Neural cell (in vitro differentiated cells): ENCODE measurements around the gene COL27A1. TPM values are rescaled to one million over a fixed set of nuclear protein-coding genes. Genes with fewer than 3 reads are reported as not detected.

ENCODE experiments used
- H2AFZ ChIP-seq: fragments of 200-600, 300-800 bp; sonication (generic), shearing (Covaris generic); 2 replicates; pipeline ENCODE4 v1.6.0; 2014; ENCODE audit warnings: low read depth, mild to moderate bottlenecking, antibody characterized with exemption, low read length, moderate library complexity
- H3F3A ChIP-seq: fragments of 200-600 bp; shearing (Covaris generic); 2 replicates; pipeline ENCODE4 v1.6.1; 2016; ENCODE audit warnings: mild to moderate bottlenecking, moderate library complexity, mixed read lengths, antibody characterized with exemption, low read length; ENCODE audit not compliant: insufficient read depth, poor library complexity, severe bottlenecking
- H3K27ac ChIP-seq: fragments of 200-600, 300-800 bp; sonication (generic), shearing (Covaris generic); 2 replicates; pipeline ENCODE4 v1.5.1; 2014; ENCODE audit warnings: mild to moderate bottlenecking, low read length, moderate library complexity
- H3K27me3 ChIP-seq: fragments of 300-800, 200-600 bp; sonication (generic), shearing (Covaris generic); 2 replicates; pipeline ENCODE4 v1.6.0; 2014; ENCODE audit warnings: mild to moderate bottlenecking, low read depth, low read length, moderate library complexity; ENCODE audit not compliant: insufficient read depth
- H3K36me3 ChIP-seq: fragments of 300-800, 200-600 bp; sonication (generic), shearing (Covaris generic); 2 replicates; pipeline ENCODE4 v1.5.1; 2014; ENCODE audit warnings: mild to moderate bottlenecking, antibody characterized with exemption, low read length, moderate library complexity; ENCODE audit not compliant: insufficient read depth
- H3K4me2 ChIP-seq: fragments of 300-800, 200-600 bp; sonication (generic), shearing (Covaris generic); 2 replicates; pipeline ENCODE4 v1.6.0; 2014; ENCODE audit warnings: mild to moderate bottlenecking, low read length
- H3K4me3 ChIP-seq: fragments of 300-800, 200-600 bp; sonication (generic), shearing (Covaris generic); 2 replicates; pipeline ENCODE4 v1.5.1; 2014; ENCODE audit warnings: mild to moderate bottlenecking, low read length, moderate library complexity
- H3K79me2 ChIP-seq: fragments of 200-600 bp; shearing (Covaris generic); replicated peaks from 2 replicates; pipeline ENCODE4 v1.6.0; 2014; ENCODE audit warnings: mild to moderate bottlenecking, low read length, moderate library complexity; ENCODE audit not compliant: insufficient read depth
- H3K9ac ChIP-seq: fragments of 300-800, 200-600 bp; sonication (generic), shearing (Covaris generic); 2 replicates; pipeline ENCODE4 v1.6.1; 2016; ENCODE audit warnings: mild to moderate bottlenecking, low read length, mixed read lengths
- H3K9me2 ChIP-seq: fragments of 200-600 bp; shearing (Covaris generic); 2 replicates; pipeline ENCODE4 v1.6.1; 2016; ENCODE audit warnings: mild to moderate bottlenecking, low read length, mixed read lengths; ENCODE audit not compliant: insufficient read depth
- H3K9me3 ChIP-seq: fragments of 200-600, 300-800 bp; sonication (generic), shearing (Covaris generic); 2 replicates; pipeline ENCODE4 v1.6.1; 2016; ENCODE audit warnings: mild to moderate bottlenecking, mixed run types, low read length, moderate library complexity, mixed read lengths
- H4K20me1 ChIP-seq: fragments of 200-600 bp; shearing (Covaris generic); 2 replicates; pipeline ENCODE4 v1.6.1; 2016; ENCODE audit warnings: mild to moderate bottlenecking, mixed run types; ENCODE audit not compliant: insufficient read depth
- EP300 ChIP-seq: fragments of 450-650 bp; conservative IDR thresholded peaks from 2 replicates; pipeline ENCODE4 v1.6.1; 2014; ENCODE audit warnings: antibody characterized with exemption, mild to moderate bottlenecking, moderate library complexity; ENCODE audit not compliant: poor library complexity, severe bottlenecking
- EZH2 ChIP-seq: fragments of 200-600, 300-800 bp; shearing (Covaris generic), sonication (generic); IDR thresholded peaks from 2 replicates; pipeline ENCODE4 v1.6.1; 2014; ENCODE audit warnings: antibody characterized with exemption, low read length, borderline replicate concordance, mild to moderate bottlenecking; ENCODE audit not compliant: insufficient read depth, poor library complexity, severe bottlenecking
- MXI1 ChIP-seq: fragments of 450-650 bp; conservative IDR thresholded peaks from 2 replicates; pipeline ENCODE4 v1.6.1; 2014; ENCODE audit warnings: antibody characterized with exemption, mild to moderate bottlenecking; ENCODE audit not compliant: poor library complexity, severe bottlenecking
- POLR2AphosphoS5 ChIP-seq: IDR thresholded peaks from 2 replicates; pipeline ENCODE4 v1.6.1; 2012
- RAD21 ChIP-seq: fragments of 450-650 bp; conservative IDR thresholded peaks from 2 replicates; pipeline ENCODE4 v1.6.1; 2014; ENCODE audit warnings: antibody characterized with exemption, mild to moderate bottlenecking, moderate library complexity
- SMC3 ChIP-seq: fragments of 450-650 bp; conservative IDR thresholded peaks from 2 replicates; pipeline ENCODE4 v1.6.1; 2014; ENCODE audit warnings: antibody characterized with exemption, mild to moderate bottlenecking, moderate library complexity; ENCODE audit not compliant: poor library complexity
- TAF1 ChIP-seq: IDR thresholded peaks from 2 replicates; pipeline ENCODE4 v1.6.1; 2012; ENCODE audit warnings: low read depth
- polyA plus RNA-seq: library from polyadenylated mRNA; depleted of rRNA; stranded (reverse); fragments of >200 nt; gene quantifications from 2 replicates; pipeline ENCODE4 v1.2.3, GENCODE V29; 2014
- TF ChIP-seq, protein P1 (sequence below): IDR thresholded peaks from 2 replicates; pipeline ENCODE4 v1.6.1; 2012; ENCODE audit warnings: borderline replicate concordance
- TF ChIP-seq, protein P2 (sequence below): fragments of 450-650 bp; IDR thresholded peaks from 2 replicates; pipeline ENCODE4 v1.5.1; 2014; ENCODE audit warnings: antibody characterized with exemption, mild to moderate bottlenecking, moderate library complexity; ENCODE audit not compliant: poor library complexity, severe bottlenecking

COL27A1 gene
- polyA plus RNA-seq, 1 donor from 2014 or later, result 0.25 TPM

DNA sequence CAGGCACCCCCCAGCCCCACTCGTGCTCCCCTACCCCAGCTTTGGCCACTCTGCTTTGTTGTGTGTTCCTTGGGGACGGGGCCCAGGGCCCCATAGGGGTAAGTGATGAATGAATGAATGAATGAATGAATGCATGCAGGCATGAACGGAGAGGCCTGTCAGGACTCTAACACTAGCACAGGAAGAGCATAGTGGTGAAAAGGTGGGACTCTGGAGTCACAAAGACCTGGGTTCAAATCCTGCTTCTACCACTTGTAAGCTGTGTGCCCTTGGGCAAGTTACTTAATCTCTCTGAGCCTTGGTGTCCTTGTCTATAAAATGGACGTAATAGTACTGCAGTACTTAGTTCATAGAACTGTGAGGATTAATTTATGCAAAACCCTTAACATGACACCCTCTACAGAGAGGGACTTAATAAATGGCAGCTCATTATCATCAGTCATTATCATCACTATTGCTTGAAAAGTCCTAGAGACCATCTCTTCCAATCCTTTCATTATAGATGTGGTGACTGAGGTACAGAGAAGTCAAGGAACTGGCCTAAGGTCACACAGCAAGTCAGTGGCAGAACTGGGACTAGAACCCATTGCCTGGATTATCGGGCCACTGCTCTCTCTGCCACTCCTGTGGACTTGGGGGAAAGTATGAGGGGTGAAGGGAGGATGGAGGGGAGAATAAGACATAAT lies 187.6 kb downstream of the COL27A1 start:
- Histone ChIP-seq H3K27me3 (no peaks in the 10 kb centered on the region), H3K36me3 (no peaks in the 10 kb centered on the region), H3K4me3 (no peak overlapping the region), H3K9ac (no peak overlapping the region), H3K9me2 (no peaks in the 10 kb centered on the region), H2AFZ (no peak overlapping the region), H3K79me2 (no peaks in the 10 kb centered on the region), H3K27ac (no peak overlapping the region), H4K20me1 (no peaks in the 10 kb centered on the region), H3K4me2 (no peak overlapping the region), H3K9me3 (no peaks in the 10 kb centered on the region), H3F3A (no peaks in the 10 kb centered on the region)
- TF ChIP-seq POLR2AphosphoS5, result no peak
- no peak for TF ChIP-seq EP300
- no peak for TF ChIP-seq TAF1
- no peak for TF ChIP-seq EZH2
- no peak for TF ChIP-seq MXI1
- no peak for TF ChIP-seq RAD21
- TF ChIP-seq, protein P1, sequence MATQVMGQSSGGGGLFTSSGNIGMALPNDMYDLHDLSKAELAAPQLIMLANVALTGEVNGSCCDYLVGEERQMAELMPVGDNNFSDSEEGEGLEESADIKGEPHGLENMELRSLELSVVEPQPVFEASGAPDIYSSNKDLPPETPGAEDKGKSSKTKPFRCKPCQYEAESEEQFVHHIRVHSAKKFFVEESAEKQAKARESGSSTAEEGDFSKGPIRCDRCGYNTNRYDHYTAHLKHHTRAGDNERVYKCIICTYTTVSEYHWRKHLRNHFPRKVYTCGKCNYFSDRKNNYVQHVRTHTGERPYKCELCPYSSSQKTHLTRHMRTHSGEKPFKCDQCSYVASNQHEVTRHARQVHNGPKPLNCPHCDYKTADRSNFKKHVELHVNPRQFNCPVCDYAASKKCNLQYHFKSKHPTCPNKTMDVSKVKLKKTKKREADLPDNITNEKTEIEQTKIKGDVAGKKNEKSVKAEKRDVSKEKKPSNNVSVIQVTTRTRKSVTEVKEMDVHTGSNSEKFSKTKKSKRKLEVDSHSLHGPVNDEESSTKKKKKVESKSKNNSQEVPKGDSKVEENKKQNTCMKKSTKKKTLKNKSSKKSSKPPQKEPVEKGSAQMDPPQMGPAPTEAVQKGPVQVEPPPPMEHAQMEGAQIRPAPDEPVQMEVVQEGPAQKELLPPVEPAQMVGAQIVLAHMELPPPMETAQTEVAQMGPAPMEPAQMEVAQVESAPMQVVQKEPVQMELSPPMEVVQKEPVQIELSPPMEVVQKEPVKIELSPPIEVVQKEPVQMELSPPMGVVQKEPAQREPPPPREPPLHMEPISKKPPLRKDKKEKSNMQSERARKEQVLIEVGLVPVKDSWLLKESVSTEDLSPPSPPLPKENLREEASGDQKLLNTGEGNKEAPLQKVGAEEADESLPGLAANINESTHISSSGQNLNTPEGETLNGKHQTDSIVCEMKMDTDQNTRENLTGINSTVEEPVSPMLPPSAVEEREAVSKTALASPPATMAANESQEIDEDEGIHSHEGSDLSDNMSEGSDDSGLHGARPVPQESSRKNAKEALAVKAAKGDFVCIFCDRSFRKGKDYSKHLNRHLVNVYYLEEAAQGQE, result no peak

- Histone ChIP-seq H3K9ac (no peak overlapping the region), H2AFZ (no peak overlapping the region), H3K4me2 (no peak overlapping the region), H3K9me2 (no peaks in the 10 kb centered on the region), H3K27ac (no peak overlapping the region), H3K27me3 (no peaks in the 10 kb centered on the region), H4K20me1 (no peaks in the 10 kb centered on the region), H3F3A (no peaks in the 10 kb centered on the region), H3K79me2 (no peaks in the 10 kb centered on the region), H3K9me3 (no peaks in the 10 kb centered on the region), H3K36me3 (no peaks in the 10 kb centered on the region), H3K4me3 (no peak overlapping the region)
- no peak for TF ChIP-seq MXI1
- TF ChIP-seq, protein P1, result no peak
- TF ChIP-seq TAF1, result no peak
- TF ChIP-seq, protein P2, sequence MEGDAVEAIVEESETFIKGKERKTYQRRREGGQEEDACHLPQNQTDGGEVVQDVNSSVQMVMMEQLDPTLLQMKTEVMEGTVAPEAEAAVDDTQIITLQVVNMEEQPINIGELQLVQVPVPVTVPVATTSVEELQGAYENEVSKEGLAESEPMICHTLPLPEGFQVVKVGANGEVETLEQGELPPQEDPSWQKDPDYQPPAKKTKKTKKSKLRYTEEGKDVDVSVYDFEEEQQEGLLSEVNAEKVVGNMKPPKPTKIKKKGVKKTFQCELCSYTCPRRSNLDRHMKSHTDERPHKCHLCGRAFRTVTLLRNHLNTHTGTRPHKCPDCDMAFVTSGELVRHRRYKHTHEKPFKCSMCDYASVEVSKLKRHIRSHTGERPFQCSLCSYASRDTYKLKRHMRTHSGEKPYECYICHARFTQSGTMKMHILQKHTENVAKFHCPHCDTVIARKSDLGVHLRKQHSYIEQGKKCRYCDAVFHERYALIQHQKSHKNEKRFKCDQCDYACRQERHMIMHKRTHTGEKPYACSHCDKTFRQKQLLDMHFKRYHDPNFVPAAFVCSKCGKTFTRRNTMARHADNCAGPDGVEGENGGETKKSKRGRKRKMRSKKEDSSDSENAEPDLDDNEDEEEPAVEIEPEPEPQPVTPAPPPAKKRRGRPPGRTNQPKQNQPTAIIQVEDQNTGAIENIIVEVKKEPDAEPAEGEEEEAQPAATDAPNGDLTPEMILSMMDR, result no peak
- TF ChIP-seq POLR2AphosphoS5, result no peak
- TF ChIP-seq EP300, result no peak
- no peak for TF ChIP-seq SMC3
- TF ChIP-seq EZH2, result no peak
- TF ChIP-seq RAD21, result no peak
Measured at GRCh38 chr9:114343471-114344187, 188.3 kb downstream of the COL27A1 start.
